Fibroblast of villous mesenchyme (primary cell): Measurements from ENCODE around the gene SHC2. TPM values are rescaled to one million over a fixed set of nuclear protein-coding genes. Genes with fewer than 3 reads are reported as not detected.

ENCODE experiments used
- DNase-seq: peaks from one replicate; pipeline ENCODE4 v3.0.0-alpha.2; 2010; ENCODE audit warnings: low read depth
- H3K4me3 ChIP-seq: 2 replicates; pipeline ENCODE4 v1.5.1; 2011; ENCODE audit warnings: low read depth, mild to moderate bottlenecking, low read length
- CTCF ChIP-seq: IDR thresholded peaks from 2 replicates; pipeline ENCODE4 v1.5.1; 2012; ENCODE audit warnings: low read depth, mild to moderate bottlenecking, low read length; ENCODE audit not compliant: insufficient read depth
- total RNA-seq: library from RNA; depleted of rRNA; stranded (reverse); fragments of >200 nt; gene quantifications from 2 replicates; pipeline ENCODE4 v1.2.3, GENCODE V29; 2012

Gene SHC2
- total RNA-seq, 1 donor: 0.43 TPM

- TF ChIP-seq CTCF: no peak
- peak; percentile 11 for DNase-seq
- no peak overlapping the region for H3K4me3 ChIP-seq
These were observed 30.4 kb upstream of the SHC2 start for GRCh38 chr19:491146-491741.

DNA sequence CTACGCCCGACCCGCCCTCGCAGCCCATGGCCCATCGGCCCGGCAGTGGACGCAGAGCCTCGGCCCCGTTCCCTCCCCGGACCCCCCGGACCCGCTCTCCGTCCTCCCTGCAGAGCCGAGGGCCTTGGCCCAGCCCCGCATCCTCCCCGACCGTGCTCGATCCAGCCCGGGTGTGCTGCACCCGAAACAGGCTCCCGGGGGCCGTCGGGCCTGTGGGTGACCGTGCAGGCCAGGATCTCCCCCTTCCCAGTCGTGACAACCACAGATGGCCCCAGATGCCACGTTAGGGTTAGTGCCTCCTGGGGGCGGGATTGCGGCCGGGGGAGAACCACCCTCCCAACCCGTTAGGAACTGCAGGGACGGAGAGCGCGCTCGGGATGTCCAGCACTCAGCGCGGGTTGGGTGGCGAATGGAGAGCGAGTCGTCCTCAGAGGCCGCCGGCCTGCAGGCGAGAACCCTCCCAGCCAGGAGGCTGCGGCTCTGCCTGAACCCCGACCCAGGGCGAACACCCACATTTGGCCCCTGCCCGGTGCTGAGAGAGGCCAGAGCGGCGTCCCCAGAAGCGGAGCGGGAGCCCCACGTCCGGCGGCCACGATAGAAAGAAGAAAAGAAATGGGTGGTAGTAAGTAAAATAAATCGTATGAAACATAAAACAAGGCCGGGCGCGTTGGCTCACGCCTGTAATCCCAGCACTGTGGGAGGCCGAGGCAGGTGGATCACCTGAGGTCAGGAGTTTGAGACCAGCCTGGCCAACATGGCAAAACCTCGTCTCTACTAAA is 28.8 kb upstream of the SHC2 start:
- H3K4me3 ChIP-seq: peak overlapping the region; percentile 70
- TF ChIP-seq CTCF: no peak
- peak; percentile 56 for DNase-seq

- H3K4me3 ChIP-seq: peak overlapping the region; percentile 86
- no peak for TF ChIP-seq CTCF
- DNase-seq: peak; percentile 95
These were observed 27.9 kb upstream of the SHC2 start for GRCh38 chr19:488505-489417.

GRCh38 chr19:485583-486236 is 24.9 kb upstream of the SHC2 start:
- TF ChIP-seq CTCF: no peak
- H3K4me3 ChIP-seq: no peak overlapping the region
- DNase-seq: peak; percentile 42

GRCh38 chr19:485077-485476 is 24.2 kb upstream of the SHC2 start:
- H3K4me3 ChIP-seq: no peak overlapping the region
- DNase-seq: no peak
- TF ChIP-seq CTCF: no peak

GRCh38 chr19:484494-484893 is 23.7 kb upstream of the SHC2 start:
- no peak for TF ChIP-seq CTCF
- H3K4me3 ChIP-seq: no peak overlapping the region
- DNase-seq: no peak
